ENCODE measurements around the gene GTF2I. TPM values are rescaled to one million over a fixed set of nuclear protein-coding genes. Genes with fewer than 3 reads are reported as not detected.
"Not testable (repeated sequence)": the region's sequence is repeated elsewhere in the genome, so short reads cannot be mapped to it uniquely, and the experiment has no call there.

GTF2I gene
- total RNA-seq, 1 donor from 2014 or later = 433 TPM

- Mint-ChIP-seq H3K27ac (peak overlapping the region; percentile 16), H3K27me3 (ENCODE audit: low read depth) (no peaks in the 10 kb centered on the region), H3K9me3 (no peaks in the 10 kb centered on the region), H3K4me1 (peaks cover 28% of the 10 kb centered on the region), H3K4me3 (no peak overlapping the region), H3K36me3 (peaks cover 21% of the 10 kb centered on the region)
- no peak for DNase-seq (ENCODE audit: low spot score in 2 of 2, unreplicated experiment in 2 of 2)
- TF ChIP-seq, protein P1, sequence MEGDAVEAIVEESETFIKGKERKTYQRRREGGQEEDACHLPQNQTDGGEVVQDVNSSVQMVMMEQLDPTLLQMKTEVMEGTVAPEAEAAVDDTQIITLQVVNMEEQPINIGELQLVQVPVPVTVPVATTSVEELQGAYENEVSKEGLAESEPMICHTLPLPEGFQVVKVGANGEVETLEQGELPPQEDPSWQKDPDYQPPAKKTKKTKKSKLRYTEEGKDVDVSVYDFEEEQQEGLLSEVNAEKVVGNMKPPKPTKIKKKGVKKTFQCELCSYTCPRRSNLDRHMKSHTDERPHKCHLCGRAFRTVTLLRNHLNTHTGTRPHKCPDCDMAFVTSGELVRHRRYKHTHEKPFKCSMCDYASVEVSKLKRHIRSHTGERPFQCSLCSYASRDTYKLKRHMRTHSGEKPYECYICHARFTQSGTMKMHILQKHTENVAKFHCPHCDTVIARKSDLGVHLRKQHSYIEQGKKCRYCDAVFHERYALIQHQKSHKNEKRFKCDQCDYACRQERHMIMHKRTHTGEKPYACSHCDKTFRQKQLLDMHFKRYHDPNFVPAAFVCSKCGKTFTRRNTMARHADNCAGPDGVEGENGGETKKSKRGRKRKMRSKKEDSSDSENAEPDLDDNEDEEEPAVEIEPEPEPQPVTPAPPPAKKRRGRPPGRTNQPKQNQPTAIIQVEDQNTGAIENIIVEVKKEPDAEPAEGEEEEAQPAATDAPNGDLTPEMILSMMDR (IDR thresholded peaks at IDR 0.05; ENCODE audit: unreplicated experiment) = no peak
Measured at GRCh38 chr7:74665296-74665938, 7.9 kb downstream of the GTF2I start.

DNA sequence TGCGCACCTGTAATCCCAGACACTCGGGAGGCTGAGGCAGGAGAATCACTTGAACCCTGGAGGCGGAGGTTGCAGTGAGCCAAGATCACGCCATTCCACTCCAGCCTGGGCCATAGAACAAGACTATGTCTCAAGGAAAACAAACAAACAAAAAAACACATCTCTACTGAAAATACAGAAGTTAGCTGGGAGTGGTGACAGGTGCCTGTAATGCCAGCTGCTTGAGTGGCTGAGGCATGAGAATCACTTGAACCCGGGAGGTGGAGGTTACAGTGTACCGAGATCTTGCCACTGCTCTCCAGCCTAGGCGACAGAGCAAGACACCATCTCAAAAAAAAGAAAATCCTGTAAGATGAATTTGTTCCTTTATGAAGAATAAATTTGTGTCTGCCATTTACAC lies 9.5 kb downstream of the GTF2I start:
- H3K36me3 Mint-ChIP-seq = peaks cover 22% of the 10 kb centered on the region
- peaks cover 14% of the 10 kb centered on the region for H3K4me1 Mint-ChIP-seq
- not testable (repeated sequence) for H3K27me3 Mint-ChIP-seq (ENCODE audit: low read depth); H3K9me3 Mint-ChIP-seq; DNase-seq (ENCODE audit: low spot score in 2 of 2, unreplicated experiment in 2 of 2); H3K4me3 Mint-ChIP-seq; H3K27ac Mint-ChIP-seq

DNA sequence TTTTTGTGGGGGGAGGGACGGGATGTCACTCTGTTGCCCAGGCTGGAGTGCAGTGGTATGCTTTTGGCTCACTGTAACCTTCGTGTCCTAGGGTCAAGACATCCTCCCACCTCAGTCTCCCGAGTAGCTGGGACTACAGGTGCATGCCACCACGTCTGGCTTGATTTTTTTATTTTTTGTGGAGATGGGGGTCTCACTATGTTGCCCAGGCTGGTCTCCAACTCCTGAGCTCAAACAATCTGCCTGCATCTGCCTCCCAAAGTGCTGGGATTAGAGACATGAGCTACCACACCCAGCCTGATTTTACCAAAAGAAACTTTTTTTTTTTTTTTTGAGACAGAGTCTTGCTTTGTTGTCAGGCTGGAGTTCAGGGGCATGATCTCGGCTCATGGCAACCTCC lies 10.0 kb downstream of the GTF2I start:
- H3K27me3 Mint-ChIP-seq (ENCODE audit: low read depth); H3K27ac Mint-ChIP-seq; DNase-seq (ENCODE audit: low spot score in 2 of 2, unreplicated experiment in 2 of 2): not testable (repeated sequence)

DNA sequence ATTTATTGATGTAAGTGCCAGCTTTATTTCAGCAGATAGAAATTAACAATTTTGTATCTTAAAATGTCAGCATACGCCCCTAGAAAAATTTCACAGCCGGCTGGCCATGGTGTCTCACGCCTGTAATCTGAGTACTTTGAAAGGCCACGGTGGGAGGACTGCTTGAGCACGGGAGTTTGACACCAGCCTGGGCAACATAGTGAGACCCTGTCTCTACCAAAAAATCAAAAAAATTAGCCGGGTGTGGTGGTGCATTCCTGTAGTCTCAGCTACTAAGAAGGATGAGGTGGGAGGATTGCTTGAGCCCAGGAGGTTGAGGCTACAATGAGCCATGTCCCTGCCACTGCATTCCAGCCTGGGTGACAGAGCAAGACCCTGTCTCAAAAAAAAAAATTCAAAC lies 14.1 kb downstream of the GTF2I start:
- TF ChIP-seq, protein P1 (IDR thresholded peaks at IDR 0.05; ENCODE audit: unreplicated experiment) = no peak
- H3K4me1 Mint-ChIP-seq = no peaks in the 10 kb centered on the region
- H3K36me3 Mint-ChIP-seq = peaks cover 18% of the 10 kb centered on the region
- peak overlapping the region; percentile 43 for H3K27ac Mint-ChIP-seq
- DNase-seq (ENCODE audit: low spot score in 2 of 2, unreplicated experiment in 2 of 2) = no peak
- H3K9me3 Mint-ChIP-seq = no peaks in the 10 kb centered on the region
- H3K27me3 Mint-ChIP-seq (ENCODE audit: low read depth) = no peaks in the 10 kb centered on the region
- H3K4me3 Mint-ChIP-seq = no peak overlapping the region

More for the DNA sequence above, 10.0 kb downstream of the GTF2I start:
- peaks cover 22% of the 10 kb centered on the region for H3K36me3 Mint-ChIP-seq
- H3K4me3 Mint-ChIP-seq, H3K9me3 Mint-ChIP-seq: not testable (repeated sequence)
- H3K4me1 Mint-ChIP-seq = peaks cover 13% of the 10 kb centered on the region

GRCh38 chr7:74672343-74672915 lies 14.9 kb downstream of the GTF2I start:
- TF ChIP-seq, protein P1 (IDR thresholded peaks at IDR 0.05; ENCODE audit: unreplicated experiment) = no peak
- peaks cover 15% of the 10 kb centered on the region for H3K36me3 Mint-ChIP-seq
- no peak overlapping the region for H3K4me3 Mint-ChIP-seq
- no peaks in the 10 kb centered on the region for H3K9me3 Mint-ChIP-seq
- DNase-seq (ENCODE audit: low spot score in 2 of 2, unreplicated experiment in 2 of 2) = no peak
- H3K27ac Mint-ChIP-seq = peak overlapping the region; percentile 43
- no peaks in the 10 kb centered on the region for H3K4me1 Mint-ChIP-seq
- no peaks in the 10 kb centered on the region for H3K27me3 Mint-ChIP-seq (ENCODE audit: low read depth)

DNA sequence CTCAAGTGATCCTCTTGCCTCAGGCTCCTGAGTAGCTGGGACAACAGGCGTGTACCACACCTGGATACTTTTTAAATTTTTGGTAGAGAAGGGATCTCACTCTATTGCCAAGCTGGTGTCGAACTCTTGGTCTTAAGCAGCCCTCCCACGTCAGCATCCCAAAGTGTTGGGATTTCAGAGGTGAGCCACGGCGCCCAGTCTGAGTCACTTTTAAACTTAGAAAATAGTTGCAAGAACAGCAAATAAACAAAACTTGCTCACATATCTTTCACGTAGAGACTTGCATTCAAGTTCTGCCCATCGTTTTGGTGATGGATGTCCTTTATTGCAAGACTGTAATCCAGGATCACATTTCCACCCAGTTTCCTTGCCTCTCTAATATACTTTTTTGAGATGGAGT lies 16.6 kb downstream of the GTF2I start:
- Mint-ChIP-seq H3K4me3 (no peak overlapping the region), H3K4me1 (no peaks in the 10 kb centered on the region), H3K36me3 (peaks cover 19% of the 10 kb centered on the region), H3K27me3 (ENCODE audit: low read depth) (no peaks in the 10 kb centered on the region), H3K27ac (no peak overlapping the region), H3K9me3 (no peaks in the 10 kb centered on the region)
- TF ChIP-seq, protein P1 (IDR thresholded peaks at IDR 0.05; ENCODE audit: unreplicated experiment) = no peak
- DNase-seq (ENCODE audit: low spot score in 2 of 2, unreplicated experiment in 2 of 2) = no peak

Measured in mesothelial cell of epicardium (in vitro differentiated cells).